HepG2 (cell line): ENCODE data around the gene RHBDL1. TPM values are rescaled to one million over a fixed set of nuclear protein-coding genes. Genes with fewer than 3 reads are reported as not detected.

Source experiments
- ATAC-seq: fragments of 200-7000 bp; cut with Tn5 transposase; 3 replicates; pipeline ENCODE4 v1.9.1; 2020; ENCODE audit warnings: mild to moderate bottlenecking, moderate library complexity
- BruUV-seq: library from RNA; stranded (reverse); fragments of 400-500 nt; replicated peaks from 2 replicates; lab custom pipeline; 2021; lab: Mats Ljungman, UMichigan
- CTCF ChIA-PET: fragments of 300-600 bp; formaldehyde crosslinking; extraction: SDS; loops from one replicate; lab custom pipeline; 2021; ENCODE audit warnings: low total read pairs, inconsistent platforms, low intra/inter-chr PET ratio; lab: Yijun Ruan, JAX
- POLR2A ChIA-PET: fragments of 350-600 bp; sonication (Branson Sonifier 250); formaldehyde crosslinking; loops from one replicate; lab custom pipeline; 2020; ENCODE audit warnings: antibody characterized with exemption, inconsistent platforms; lab: Yijun Ruan, JAX
- DNase-seq: peaks from one replicate; pipeline ENCODE4 v3.0.0-alpha.2; 2015; ENCODE audit warnings: low spot score
- FAIRE-seq: peaks from 3 replicates; lab custom pipeline; 2011; peaks lifted over from hg19 to GRCh38; lab: Jason Lieb, UNC
- H2AFZ ChIP-seq: one replicate; pipeline ENCODE4 v1.6.1; 2011; ENCODE audit warnings: low read length, inconsistent platforms
- H3K27ac ChIP-seq: fragments of 300-600 bp; 3 replicates; pipeline ENCODE4 v1.8.0; 2011; ENCODE audit warnings: mixed run types, mild to moderate bottlenecking, mixed read lengths, low read length, inconsistent platforms; ENCODE audit not compliant: insufficient read depth; ENCODE audit errors: extremely low read length
- H3K27me3 ChIP-seq, 2 experiments: fragments of 200-600 bp in 1 of 2; 2 replicates in 1 of 2; 3 replicates in 1 of 2; pipeline versions ENCODE4 v1.6.0 to v1.8.0; 2011; ENCODE audit warnings: low read length in 2 of 2, mild to moderate bottlenecking in 2 of 2, moderate library complexity in 2 of 2, inconsistent platforms in 1 of 2; ENCODE audit not compliant: insufficient read depth in 2 of 2, control insufficient read depth in 1 of 2
- H3K36me3 ChIP-seq, 2 experiments: fragments of 200-600 bp in 1 of 2; replicated peaks in 1 of 2; 2 replicates in 1 of 2; 3 replicates in 1 of 2; pipeline versions ENCODE4 v1.5.1 to v1.8.0; 2011; ENCODE audit warnings: low read length in 2 of 2, inconsistent platforms in 1 of 2; ENCODE audit not compliant: insufficient read depth in 2 of 2, control insufficient read depth in 1 of 2
- H3K4me1 ChIP-seq: 2 replicates; pipeline ENCODE4 v1.5.1; 2012; ENCODE audit warnings: low read length, inconsistent platforms; ENCODE audit not compliant: insufficient read depth
- H3K4me2 ChIP-seq: 2 replicates; pipeline ENCODE4 v1.6.0; 2011; ENCODE audit warnings: low read depth, low read length, inconsistent platforms
- H3K4me3 ChIP-seq, 3 experiments: fragments of 200-600 bp in 1 of 3; sonication (generic), shearing (Covaris generic) in 1 of 3; replicated peaks in 1 of 3; 2 replicates each; pipeline ENCODE4 v1.5.1; 2011 to 2016; ENCODE audit warnings: low read length in 3 of 3, inconsistent platforms in 2 of 3, low read depth in 2 of 3, mild to moderate bottlenecking in 2 of 3, control low read depth in 1 of 3, mixed read lengths in 1 of 3; ENCODE audit not compliant: insufficient read depth in 1 of 3
- H3K79me2 ChIP-seq: one replicate; pipeline ENCODE4 v1.6.1; 2011; ENCODE audit warnings: low read length, inconsistent platforms; ENCODE audit not compliant: insufficient read depth
- H3K9ac ChIP-seq: 2 replicates; pipeline ENCODE4 v1.6.0; 2011; ENCODE audit warnings: mild to moderate bottlenecking, low read depth, low read length, inconsistent platforms; ENCODE audit not compliant: insufficient read depth
- H3K9me3 ChIP-seq: 2 replicates; pipeline ENCODE4 v1.5.1; 2012; ENCODE audit warnings: mild to moderate bottlenecking, low read length
- H4K20me1 ChIP-seq: 2 replicates; pipeline ENCODE4 v1.6.0; 2011; ENCODE audit warnings: inconsistent platforms, mild to moderate bottlenecking, low read length, moderate library complexity; ENCODE audit not compliant: insufficient read depth
- ATF5 ChIP-seq: sonication (generic); formaldehyde crosslinking; IDR thresholded peaks from 2 replicates; pipeline ENCODE4 v1.4.0; 2020; ENCODE audit warnings: mild to moderate bottlenecking, low read depth, missing genetic modification reagents
- GABPA ChIP-seq, 2 experiments: IDR thresholded peaks; 2 replicates each; pipeline ENCODE4 v1.6.1; 2011 to 2016; ENCODE audit warnings: low read depth in 2 of 2, low read length in 1 of 2, missing biosample characterization in 1 of 2, missing genetic modification characterization in 1 of 2
- HIC2 ChIP-seq: sonication (generic); formaldehyde crosslinking; IDR thresholded peaks from 2 replicates; pipeline ENCODE4 v1.9.0; 2022; ENCODE audit warnings: low read depth, missing genetic modification reagents
- HMGXB4 ChIP-seq, 2 experiments: sonication (generic) in 1 of 2; formaldehyde crosslinking in 1 of 2; IDR thresholded peaks; 2 replicates each; pipeline versions ENCODE4 v1.4.0 to v1.6.1; 2018 to 2020; ENCODE audit warnings: missing genetic modification reagents in 2 of 2, borderline replicate concordance in 1 of 2, low read depth in 1 of 2, mild to moderate bottlenecking in 1 of 2, missing biosample characterization in 1 of 2
- NFKBIZ ChIP-seq: IDR thresholded peaks from 2 replicates; pipeline ENCODE4 v1.6.1; 2018; ENCODE audit warnings: missing genetic modification reagents, missing compliant biosample characterization
- NRL ChIP-seq: sonication (generic); formaldehyde crosslinking; IDR thresholded peaks from 2 replicates; pipeline ENCODE4 v1.5.0; 2020; ENCODE audit warnings: missing genetic modification reagents, mild to moderate bottlenecking, moderate library complexity, borderline replicate concordance
- RERE ChIP-seq: IDR thresholded peaks from 2 replicates; pipeline ENCODE4 v1.6.1; 2016; ENCODE audit warnings: low read depth, missing genetic modification reagents, missing compliant biosample characterization
- ZBTB20 ChIP-seq: sonication (generic); formaldehyde crosslinking; IDR thresholded peaks from 2 replicates; pipeline ENCODE4 v1.8.1; 2023; ENCODE audit warnings: missing genetic modification reagents, low read depth, mild to moderate bottlenecking, borderline replicate concordance
- ZNF230 ChIP-seq: sonication (generic); formaldehyde crosslinking; IDR thresholded peaks from 2 replicates; pipeline ENCODE4 v1.4.0; 2020; ENCODE audit warnings: mild to moderate bottlenecking, missing genetic modification reagents
- ZNF331 ChIP-seq: sonication (generic); formaldehyde crosslinking; IDR thresholded peaks from 2 replicates; pipeline ENCODE4 v1.4.0; 2020; ENCODE audit warnings: missing genetic modification reagents
- ZNF501 ChIP-seq: sonication (generic); formaldehyde crosslinking; IDR thresholded peaks from 2 replicates; pipeline ENCODE4 v1.5.1; 2020; ENCODE audit warnings: mild to moderate bottlenecking, moderate library complexity, missing genetic modification reagents
- ZNF782 ChIP-seq: sonication (generic); formaldehyde crosslinking; IDR thresholded peaks from 2 replicates; pipeline ENCODE4 v1.4.0; 2020; ENCODE audit warnings: missing genetic modification reagents, mild to moderate bottlenecking, borderline replicate concordance
- WGBS: methylation state at CpG from one replicate; pipeline ENCODE4 v1.1.6; 2017; ENCODE audit warnings: low lambda C conversion rate; 5-methylcytosine and 5-hydroxymethylcytosine counted together
- in situ Hi-C: cut with HindIII; loops from 2 replicates; pipeline ENCODE4 v1.10.0; 2017; ENCODE audit warnings: low pct_unique_long_range_greater_than_20kb; ENCODE audit not compliant: extremely low pct_ligation_motif_present
- intact Hi-C: fragments of 100-400 bp; cut with micrococcal nuclease; formaldehyde crosslinking; loops from one replicate; pipeline ENCODE4 v1.10.0; 2022; ENCODE audit not compliant: unreplicated experiment
- polyA plus RNA-seq, 8 experiments: library from polyadenylated mRNA; depleted of rRNA in 3 of 8; stranded (reverse) in 7 of 8; unstranded in 1 of 8; fragments of >200 nt; fragmentation: Illumina TruSeq in 4 of 8; extraction: Trizol in 4 of 8; gene quantifications; 2 replicates each; pipeline versions ENCODE4 v1.2.1 to v1.2.3, GENCODE V29; 2011 to 2016; ENCODE audit warnings: low read depth in 4 of 8, missing spikeins in 1 of 8, mixed read lengths in 1 of 8; ENCODE audit not compliant: insufficient read depth in 1 of 8
- total RNA-seq, 5 experiments: library from RNA; depleted of rRNA; stranded (reverse); fragments of >200 nt; fragmentation: Illumina TruSeq; extraction: Trizol; gene quantifications; 2 replicates each; pipeline ENCODE4 v1.2.3, GENCODE V29; 2016; ENCODE audit warnings: low read depth in 1 of 5

RHBDL1 gene
- total and polyA plus RNA-seq, 2 of the 13 experiments (the other 11 are each of a cell fraction or from before 2014, with no cell fraction given), result 1.8 to 3.8 TPM

- Histone ChIP-seq H3K4me3 (peak overlapping the region; percentile 77 to 95 (median 85)), H3K27ac (peak overlapping the region; percentile 88), H3K9me3 (no peaks in the 10 kb centered on the region), H3K27me3 (no peaks in the 10 kb centered on the region), H3K36me3 (no peaks in the 10 kb centered on the region), H3K4me2 (peak overlapping the region; percentile 100), H2AFZ (no peak overlapping the region), H3K9ac (peak overlapping the region; percentile 88), H3K79me2 (peaks cover 3% of the 10 kb centered on the region), H3K4me1 (peaks cover 38% of the 10 kb centered on the region), H4K20me1 (peaks cover 5% of the 10 kb centered on the region)
- DNase-seq (no peak), FAIRE-seq (no peak), ATAC-seq (peak; percentile 8)
- POLR2A ChIA-PET, result interaction anchor here (0.9 to 2.5 kb wide), 15 partner anchors 8 to 184 kb away, joined by 3 to 22 read pairs (median 7); partner anchors contain the start of genes CHTF18, CIAO3, MSLN and RHBDL1
- in situ Hi-C loops, result no loop called here
- no TSS peak for BruUV-seq
- CTCF ChIA-PET, result no interaction called here
- WGBS, result 0% methylated on average over 4 of the region's 38 CpGs
- intact Hi-C loops, result no loop called here
- TF ChIP-seq NFKBIZ (CRISPR knock-in tag), result 0 out of 2 replicates have a peak, but pooled peaks have one; percentile 62
- 0 out of 2 replicates have a peak, but pooled peaks have one; percentile 30 for TF ChIP-seq ZBTB20 (CRISPR knock-in tag)
- TF ChIP-seq ZNF230 (CRISPR knock-in tag), result no peak
- no peak for TF ChIP-seq GABPA (IDR thresholded peaks at IDR 0.05; ENCODE audit: low read depth, low read length)
- TF ChIP-seq GABPA (CRISPR knock-in tag; IDR thresholded peaks at IDR 0.05; ENCODE audit: low read depth), result no peak
- TF ChIP-seq NRL (CRISPR knock-in tag), result peak; percentile 30; the same call in 1 of the 2 replicates
- TF ChIP-seq ZNF331 (CRISPR knock-in tag), result no peak
- peak; percentile 40; the same call in 1 of the 2 replicates for TF ChIP-seq ZNF782 (CRISPR knock-in tag)
- TF ChIP-seq ZNF501 (CRISPR knock-in tag), result no peak; the same call in 1 of the 2 replicates
- TF ChIP-seq HMGXB4 (CRISPR knock-in tag; IDR thresholded peaks at IDR 0.05; ENCODE audit: borderline replicate concordance in 1 of 2, low read depth in 1 of 2), result peak in 1 of 2 experiments; percentile 49; a peak in 1 of 4 replicates
- no peak for TF ChIP-seq RERE
- TF ChIP-seq ATF5, result no peak
- TF ChIP-seq HIC2, result no peak
Observed at GRCh38 chr16:720447-720989, 45.0 kb downstream of the RHBDL1 start.
